OCI-M1 (cell line): ENCODE results near the gene CD46.
A peak's percentile ranks its signal among the peaks of the same experiment; 100 is the strongest.
"Not testable (repeated sequence)": the region's sequence is repeated elsewhere in the genome, so short reads cannot be mapped to it uniquely, and the experiment has no call there.

Experiments
- DNase-seq: peaks from one replicate; lab custom pipeline; 2025; lab: John Stamatoyannopoulos, UW

CD46 gene

DNA sequence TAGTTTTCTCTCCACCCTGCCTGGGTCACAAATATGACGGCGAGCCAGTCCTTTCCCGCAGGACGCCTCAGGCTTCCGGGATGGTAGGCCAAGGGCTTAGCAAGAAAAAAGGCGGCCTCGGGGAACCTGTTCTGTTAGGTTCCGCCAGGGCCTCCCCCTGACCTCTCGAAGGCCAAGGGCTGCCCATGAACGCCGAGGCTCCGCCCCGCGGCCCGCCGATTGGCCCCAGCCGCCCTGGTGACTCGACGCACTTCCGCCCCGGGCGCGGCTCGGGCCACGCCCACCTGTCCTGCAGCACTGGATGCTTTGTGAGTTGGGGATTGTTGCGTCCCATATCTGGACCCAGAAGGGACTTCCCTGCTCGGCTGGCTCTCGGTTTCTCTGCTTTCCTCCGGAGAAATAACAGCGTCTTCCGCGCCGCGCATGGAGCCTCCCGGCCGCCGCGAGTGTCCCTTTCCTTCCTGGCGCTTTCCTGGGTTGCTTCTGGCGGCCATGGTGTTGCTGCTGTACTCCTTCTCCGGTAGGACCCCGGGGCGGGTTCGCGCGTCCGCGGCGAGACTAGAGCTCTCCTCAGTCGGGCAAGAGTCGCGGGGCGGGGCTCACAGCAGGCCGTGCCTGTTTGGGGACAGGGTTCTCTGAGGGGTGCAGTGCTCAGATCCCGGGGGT is at the start of gene CD46:
CD46 (plus strand) TSS at position 265 of the 666 bp plus-strand sequence; CDS start at position 424, 159 bp downstream.
- peak; percentile 99 for DNase-seq

- no peak for DNase-seq
These were observed 49.5 kb upstream of the CD46 start for GRCh38 chr1:207702317-207702716.

GRCh38 chr1:207703712-207704111 is 48.1 kb upstream of the CD46 start:
- no peak for DNase-seq

- DNase-seq = not testable (repeated sequence)
These were observed 43.9 kb upstream of the CD46 start for GRCh38 chr1:207708004-207708403.

DNA sequence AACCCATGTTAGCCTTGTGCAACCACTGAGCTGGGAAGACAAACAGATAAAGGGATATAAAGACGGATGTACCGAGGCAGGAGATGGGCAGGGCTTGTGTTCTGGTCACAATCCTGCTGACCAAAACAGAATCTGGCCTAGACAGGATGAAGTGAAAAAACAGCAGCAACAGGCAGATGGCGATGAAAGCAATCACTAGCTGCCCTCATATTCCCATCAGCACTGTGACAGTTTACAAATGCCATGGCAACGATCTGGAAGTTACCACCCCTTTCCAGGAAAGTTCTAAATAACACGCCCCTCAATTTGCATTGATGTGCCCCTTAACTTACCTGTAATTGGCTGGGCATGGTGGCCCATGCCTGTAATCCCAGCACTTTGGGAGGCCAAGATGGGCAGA is 40.6 kb upstream of the CD46 start:
- peak; percentile 61 for DNase-seq

- DNase-seq = not testable (repeated sequence)
These were observed 39.2 kb upstream of the CD46 start for GRCh38 chr1:207712701-207713100.

DNA sequence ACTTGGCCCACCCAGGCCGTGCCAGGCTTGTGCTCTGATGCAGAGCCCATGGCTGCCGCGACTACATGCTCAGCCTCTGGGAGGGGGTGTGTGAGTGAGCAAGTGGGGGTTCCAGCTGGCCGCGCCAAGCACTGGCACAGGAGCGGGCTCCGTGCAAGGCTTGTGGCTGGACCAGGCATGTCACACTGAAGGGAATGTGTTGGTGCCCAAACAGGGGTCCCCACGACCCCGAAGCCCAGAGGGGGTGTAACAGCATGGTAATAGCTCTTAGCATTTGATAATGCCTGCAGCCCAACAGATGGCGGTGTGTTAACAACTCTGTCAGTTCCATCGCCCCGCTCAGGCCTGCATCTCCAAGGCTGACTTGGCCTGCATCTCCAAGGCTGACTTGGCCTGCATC is 38.3 kb upstream of the CD46 start:
- no peak for DNase-seq

GRCh38 chr1:207719234-207719633 is 32.6 kb upstream of the CD46 start:
- DNase-seq = no peak

DNA sequence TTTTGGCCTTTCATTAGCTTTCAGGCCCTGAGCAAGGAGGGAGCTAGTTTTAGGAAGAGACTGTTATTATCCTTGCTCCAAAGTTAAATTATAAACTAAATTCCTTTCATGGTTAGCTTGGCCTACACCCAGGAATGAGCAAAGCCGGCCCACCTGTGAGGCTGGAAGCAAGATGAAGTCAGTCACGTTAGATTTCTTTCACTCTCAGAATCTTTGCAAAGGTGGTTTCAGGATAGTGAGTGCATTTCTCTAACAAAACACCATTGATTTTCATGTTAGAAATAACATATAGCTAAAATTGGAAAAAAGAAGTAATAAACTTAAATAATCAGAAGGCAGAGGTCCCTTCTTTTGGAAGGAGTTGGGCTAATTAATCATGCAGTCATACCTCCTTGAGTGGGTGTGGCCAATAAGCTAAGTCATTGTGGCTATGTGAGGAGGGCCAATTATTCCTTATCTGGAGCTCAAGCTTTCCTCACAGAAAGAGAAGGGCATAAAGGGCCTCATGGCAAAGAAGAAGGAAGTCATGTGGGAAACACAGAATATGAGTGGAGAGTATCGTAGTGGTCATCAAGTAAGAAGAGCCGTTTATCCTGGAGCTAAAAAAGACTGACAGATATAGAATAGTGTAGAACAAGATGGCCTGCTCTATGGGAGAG is 23.5 kb upstream of the CD46 start:
- DNase-seq = peak; percentile 95

GRCh38 chr1:207737503-207738157 is 14.2 kb upstream of the CD46 start:
- DNase-seq = not testable (repeated sequence)

- not testable (repeated sequence) for DNase-seq
These were observed 13.6 kb upstream of the CD46 start for GRCh38 chr1:207738158-207738659.

DNA sequence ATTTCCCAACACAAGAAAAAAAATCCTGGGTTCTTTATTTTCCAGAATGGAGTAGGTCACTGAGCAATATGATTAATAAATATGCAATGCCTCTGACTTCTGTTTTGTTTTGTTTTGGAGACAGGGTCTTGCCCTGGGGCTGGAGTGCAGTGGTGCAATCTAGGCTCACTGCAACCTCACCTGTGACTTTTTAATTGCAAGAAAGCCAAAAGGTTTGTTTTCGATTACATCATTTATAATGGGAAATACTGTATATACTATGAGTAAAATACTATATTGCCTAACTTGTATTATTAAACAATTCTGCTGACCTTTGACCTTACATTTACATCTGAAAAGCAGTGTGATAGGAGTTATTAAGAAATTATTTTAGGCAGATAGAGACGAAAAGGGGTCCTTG is 11.6 kb upstream of the CD46 start:
- no peak for DNase-seq

DNA sequence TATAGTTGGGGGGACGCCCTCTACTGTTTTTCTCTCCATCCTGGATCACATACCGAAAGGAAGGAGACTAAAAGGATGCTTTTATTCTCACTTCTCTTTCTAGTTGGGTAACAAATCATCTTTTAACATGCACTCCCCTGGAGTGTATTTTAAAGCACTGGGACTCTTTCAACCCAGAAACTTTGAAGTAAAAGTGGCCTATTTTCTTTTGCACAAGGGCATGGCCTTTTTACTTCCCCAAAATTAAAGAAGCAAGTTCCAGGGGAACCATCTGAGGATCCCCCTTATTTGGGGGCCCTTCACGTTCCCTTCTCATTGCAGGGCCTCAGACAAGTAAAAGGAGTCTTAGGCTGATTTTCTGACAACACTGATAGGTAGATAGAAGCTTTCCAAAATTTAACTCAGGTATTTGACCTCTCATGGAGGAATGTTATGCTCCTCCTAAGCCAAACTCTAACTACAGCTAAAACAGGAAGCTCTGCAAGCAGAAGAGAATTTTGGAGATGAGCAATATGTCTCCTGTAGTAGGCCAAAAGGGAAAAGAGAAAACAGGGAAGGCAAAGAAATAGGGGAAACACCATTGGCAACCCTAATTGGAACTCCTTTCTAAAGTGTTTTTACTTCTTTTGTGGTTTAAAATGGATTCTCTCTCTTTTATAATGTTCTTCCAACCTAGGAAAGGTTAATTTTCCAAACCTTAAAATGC is 8.9 kb upstream of the CD46 start:
- peak; percentile 34 for DNase-seq

DNA sequence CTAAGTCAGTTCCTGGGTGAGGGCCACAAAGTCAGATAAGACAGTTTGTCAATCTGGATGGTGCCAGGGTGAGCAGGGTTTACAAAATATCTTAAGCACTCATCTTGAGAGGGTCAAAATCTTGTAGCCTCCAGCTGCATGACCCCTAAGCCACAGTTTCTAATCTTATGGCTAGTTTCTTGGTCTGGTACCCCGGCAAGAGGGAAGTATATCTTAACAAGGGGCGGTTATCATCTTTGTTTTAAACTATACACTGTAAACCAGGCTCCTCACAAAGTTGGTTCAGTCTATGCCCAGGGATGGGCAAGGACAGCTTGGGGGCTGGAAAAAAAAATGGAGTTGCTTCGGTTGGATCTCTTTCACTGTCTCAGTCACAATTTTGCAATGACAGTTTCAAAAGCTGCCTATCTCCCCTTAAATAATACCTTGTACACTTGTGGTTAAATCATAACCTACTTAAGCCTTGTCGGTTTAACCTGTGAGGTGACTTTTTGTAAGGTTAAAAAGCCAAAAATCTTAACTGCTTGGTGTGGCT is 7.8 kb upstream of the CD46 start:
- DNase-seq = peak; percentile 84

GRCh38 chr1:207745285-207745684 is 6.6 kb upstream of the CD46 start:
- DNase-seq = no peak

DNA sequence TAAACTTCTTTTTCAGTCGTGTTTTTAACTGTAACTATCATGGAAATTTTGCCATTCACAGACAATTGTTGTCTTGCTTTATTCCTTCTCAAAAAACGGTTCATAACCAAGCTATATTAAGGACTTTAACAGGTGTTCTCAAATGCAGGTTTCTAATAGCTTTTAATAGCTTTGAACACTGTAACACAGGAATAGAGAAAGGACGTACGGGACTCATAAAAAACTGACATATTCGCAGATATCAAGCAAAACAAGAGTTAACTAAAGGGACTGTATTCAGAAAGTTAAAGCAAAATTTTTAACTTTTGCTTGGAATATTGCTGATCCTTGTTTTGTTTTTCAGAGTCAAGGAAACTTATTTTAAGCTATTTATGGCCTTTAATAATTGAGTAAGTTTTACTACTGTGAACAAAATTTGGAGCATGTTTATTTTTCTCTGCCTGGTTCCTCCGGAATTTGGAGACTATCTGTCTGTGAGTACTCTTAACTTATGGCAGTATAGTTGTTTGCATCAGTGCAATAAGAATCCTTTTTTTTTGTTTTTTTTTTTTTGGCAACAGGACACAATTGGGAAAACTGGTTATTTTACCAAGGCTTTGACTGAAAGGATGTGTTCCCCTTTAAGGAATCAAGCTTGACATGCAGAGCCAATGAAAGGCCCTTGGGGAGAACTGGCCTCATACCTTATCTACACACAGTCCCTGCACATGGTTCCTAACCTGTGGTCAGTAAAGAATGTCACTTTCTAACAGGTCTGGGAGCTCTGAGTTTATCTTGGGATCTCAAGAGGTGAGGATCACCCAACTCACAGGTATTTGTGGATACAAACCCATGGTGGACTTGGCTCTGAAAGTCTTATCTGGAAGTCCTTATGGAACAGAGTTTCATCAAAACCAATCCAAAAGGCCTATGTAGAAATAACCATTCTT is 5.8 kb upstream of the CD46 start:
- peak; percentile 89 for DNase-seq

DNA sequence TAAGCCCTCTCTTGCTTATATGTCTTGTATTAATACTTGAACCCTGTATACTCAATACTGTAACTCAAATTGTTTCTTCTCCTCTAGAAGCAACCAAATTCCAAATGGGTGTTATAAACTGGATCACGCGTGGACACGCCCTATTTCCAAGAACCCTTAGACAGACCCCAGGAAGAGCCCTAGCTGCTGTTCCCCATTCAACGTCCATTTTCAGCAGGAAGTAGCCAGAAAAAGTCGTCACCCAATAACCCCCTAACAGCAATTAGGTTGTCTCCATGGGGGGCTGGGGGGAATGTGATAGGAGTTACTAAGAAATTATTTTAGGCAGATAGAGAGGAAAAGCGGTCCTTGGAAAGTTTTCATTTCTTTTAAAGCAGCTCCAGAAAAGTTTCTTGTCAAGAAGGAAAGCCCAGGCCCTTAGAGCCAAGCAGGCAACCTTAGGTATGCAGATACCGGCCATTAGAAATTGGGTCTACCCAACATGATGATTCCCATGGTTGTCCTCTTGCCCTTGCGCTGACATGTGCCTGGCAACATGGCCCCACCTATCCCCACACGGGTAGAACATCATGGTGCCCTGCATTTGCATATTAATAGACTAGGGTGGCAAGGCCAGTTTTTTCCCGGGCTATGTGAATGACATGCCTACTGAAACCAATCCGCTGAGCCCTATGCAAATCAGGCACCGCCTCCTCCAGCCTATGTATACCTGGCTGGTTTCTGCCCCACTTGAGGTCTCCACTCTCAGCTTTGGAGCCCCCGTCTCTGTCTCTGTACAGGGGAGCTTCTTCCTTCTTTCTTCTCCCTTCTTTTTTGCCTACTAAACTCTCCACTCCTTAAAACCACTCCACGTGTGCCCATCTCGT is 4.0 kb upstream of the CD46 start:
- DNase-seq = no peak

DNA sequence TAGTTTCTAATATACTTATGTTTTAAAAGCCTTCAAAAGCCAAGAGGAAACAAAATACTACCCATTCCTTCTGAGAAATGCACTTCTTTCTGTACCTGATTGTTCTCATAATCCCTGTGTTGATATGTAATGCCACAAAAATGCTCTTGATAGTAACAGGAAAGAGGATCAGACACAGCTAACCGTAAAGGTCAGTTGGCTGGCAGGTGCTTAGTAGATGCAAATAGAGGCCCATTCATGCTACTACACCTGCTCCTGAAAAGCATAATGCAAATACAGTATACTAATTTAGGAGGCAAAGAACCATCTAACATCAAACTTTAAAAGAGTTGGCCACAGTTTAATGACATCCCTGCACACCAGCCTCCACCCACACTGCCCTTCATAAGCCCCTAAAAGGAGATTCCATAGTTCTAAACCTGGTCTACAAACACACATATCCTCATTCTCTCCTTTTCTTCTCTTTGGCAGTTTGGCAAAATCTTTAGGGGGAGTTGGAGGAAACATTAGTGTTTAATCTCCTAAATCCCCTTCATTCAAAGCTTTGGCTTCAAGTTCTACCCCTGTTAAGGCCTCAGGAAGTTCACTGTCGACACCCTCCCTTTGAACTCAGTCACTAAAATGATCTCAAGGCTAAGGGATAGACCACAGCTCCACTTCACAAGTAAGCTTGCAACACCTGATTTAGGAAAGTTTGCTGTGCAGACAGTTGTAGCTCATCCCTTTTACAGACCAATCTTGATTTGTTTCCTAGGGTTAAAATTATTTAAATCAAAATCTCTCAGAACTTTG is 2.9 kb upstream of the CD46 start:
- peak; percentile 48 for DNase-seq

GRCh38 chr1:207750631-207751305 is 1.1 kb upstream of the CD46 start:
- DNase-seq = peak; percentile 64
